Hepatocyte (in vitro differentiated cells): ENCODE results near the gene CRMP1.
"Not testable (repeated sequence)": the region's sequence is repeated elsewhere in the genome, so short reads cannot be mapped to it uniquely, and the experiment has no call there.

Experiments used
- EZH2 ChIP-seq: fragments of 200-600 bp; sonication (generic); IDR thresholded peaks from 2 replicates; pipeline ENCODE4 v1.6.1; 2016; ENCODE audit warnings: antibody characterized with exemption, mild to moderate bottlenecking, borderline replicate concordance
- EZH2phosphoT487 ChIP-seq: fragments of 200-600 bp; sonication (generic); IDR thresholded peaks from one replicate; pipeline ENCODE4 v1.6.1; 2018; ENCODE audit warnings: antibody characterized with exemption, mild to moderate bottlenecking, low read depth, moderate library complexity; ENCODE audit not compliant: unreplicated experiment, severe bottlenecking
- TF ChIP-seq, protein P1 (sequence below): fragments of 200-600 bp; sonication (generic); IDR thresholded peaks from 2 replicates; pipeline ENCODE4 v1.5.1; 2016; ENCODE audit warnings: antibody characterized with exemption, mild to moderate bottlenecking; ENCODE audit not compliant: poor library complexity

DNA sequence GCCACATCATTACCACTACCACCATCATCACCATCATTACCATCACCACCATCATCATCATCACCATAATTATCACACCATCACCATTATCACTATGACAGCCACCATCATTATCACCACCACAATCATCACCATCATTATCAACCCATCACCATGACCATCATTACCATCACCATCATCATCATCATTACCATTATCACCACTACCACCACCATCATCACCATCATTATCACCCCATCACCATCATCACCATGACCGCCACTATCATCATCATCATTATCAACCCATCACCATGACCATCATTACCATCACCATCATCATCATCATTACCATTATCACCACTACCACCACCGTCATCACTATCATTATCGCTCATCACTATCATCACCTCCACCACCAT lies 36.5 kb downstream of the CRMP1 start:
- TF ChIP-seq, protein P1, sequence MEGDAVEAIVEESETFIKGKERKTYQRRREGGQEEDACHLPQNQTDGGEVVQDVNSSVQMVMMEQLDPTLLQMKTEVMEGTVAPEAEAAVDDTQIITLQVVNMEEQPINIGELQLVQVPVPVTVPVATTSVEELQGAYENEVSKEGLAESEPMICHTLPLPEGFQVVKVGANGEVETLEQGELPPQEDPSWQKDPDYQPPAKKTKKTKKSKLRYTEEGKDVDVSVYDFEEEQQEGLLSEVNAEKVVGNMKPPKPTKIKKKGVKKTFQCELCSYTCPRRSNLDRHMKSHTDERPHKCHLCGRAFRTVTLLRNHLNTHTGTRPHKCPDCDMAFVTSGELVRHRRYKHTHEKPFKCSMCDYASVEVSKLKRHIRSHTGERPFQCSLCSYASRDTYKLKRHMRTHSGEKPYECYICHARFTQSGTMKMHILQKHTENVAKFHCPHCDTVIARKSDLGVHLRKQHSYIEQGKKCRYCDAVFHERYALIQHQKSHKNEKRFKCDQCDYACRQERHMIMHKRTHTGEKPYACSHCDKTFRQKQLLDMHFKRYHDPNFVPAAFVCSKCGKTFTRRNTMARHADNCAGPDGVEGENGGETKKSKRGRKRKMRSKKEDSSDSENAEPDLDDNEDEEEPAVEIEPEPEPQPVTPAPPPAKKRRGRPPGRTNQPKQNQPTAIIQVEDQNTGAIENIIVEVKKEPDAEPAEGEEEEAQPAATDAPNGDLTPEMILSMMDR: not testable (repeated sequence)
- not testable (repeated sequence) for TF ChIP-seq EZH2, EZH2phosphoT487
